H9 (cell line): Measurements from ENCODE around the gene ARL16. TPM values are rescaled to one million over a fixed set of nuclear protein-coding genes. Genes with fewer than 3 reads are reported as not detected.

Experiments used
- DNase-seq: peaks from one replicate; pipeline ENCODE4 v3.0.0-alpha.2; 2017
- H2AFZ ChIP-seq: one replicate; pipeline ENCODE4 v1.6.1; 2013; ENCODE audit warnings: mild to moderate bottlenecking, low read length, control low read depth, moderate library complexity
- H2AK5ac ChIP-seq: 2 replicates; pipeline ENCODE4 v1.6.1; 2013; ENCODE audit warnings: low read length, control low read depth, mixed read lengths; ENCODE audit not compliant: insufficient read length
- H2BK120ac ChIP-seq: one replicate; pipeline ENCODE4 v1.6.1; 2013; ENCODE audit warnings: low read depth, mild to moderate bottlenecking, low read length, control low read depth, inconsistent platforms; ENCODE audit not compliant: poor library complexity, severe bottlenecking
- H2BK12ac ChIP-seq: 2 replicates; pipeline ENCODE4 v1.6.1; 2013; ENCODE audit warnings: low read length, control low read depth, mixed read lengths, low read depth; ENCODE audit not compliant: insufficient read length
- H2BK15ac ChIP-seq: 2 replicates; pipeline ENCODE4 v1.6.1; 2013; ENCODE audit warnings: low read depth, low read length, control low read depth
- H2BK20ac ChIP-seq: one replicate; pipeline ENCODE4 v1.6.1; 2013; ENCODE audit warnings: low read depth, mild to moderate bottlenecking, low read length, control low read depth, inconsistent platforms; ENCODE audit not compliant: poor library complexity, severe bottlenecking
- H2BK5ac ChIP-seq: 2 replicates; pipeline ENCODE4 v1.6.1; 2013; ENCODE audit warnings: low read length, control low read depth, mixed read lengths; ENCODE audit not compliant: insufficient read length
- H3K14ac ChIP-seq: 2 replicates; pipeline ENCODE4 v1.6.1; 2013; ENCODE audit warnings: low read length, control low read depth; ENCODE audit not compliant: insufficient read depth
- H3K18ac ChIP-seq: 2 replicates; pipeline ENCODE4 v1.6.1; 2013; ENCODE audit warnings: low read depth, mild to moderate bottlenecking, mixed read lengths, low read length, control low read depth; ENCODE audit not compliant: insufficient read length
- H3K23ac ChIP-seq: 2 replicates; pipeline ENCODE4 v1.6.1; 2013; ENCODE audit warnings: low read length, control low read depth, mixed read lengths, low read depth; ENCODE audit not compliant: insufficient read length
- H3K23me2 ChIP-seq: 2 replicates; pipeline ENCODE4 v1.6.1; 2013; ENCODE audit warnings: low read depth, mild to moderate bottlenecking, mixed read lengths, low read length, control low read depth; ENCODE audit not compliant: insufficient read length, poor library complexity, severe bottlenecking
- H3K27ac ChIP-seq: 2 replicates; pipeline ENCODE4 v1.5.1; 2013; ENCODE audit warnings: low read length, control low read depth, mixed read lengths, low read depth; ENCODE audit not compliant: insufficient read length
- H3K27me3 ChIP-seq: 2 replicates; pipeline ENCODE4 v1.6.1; 2013; ENCODE audit warnings: low read length, control low read depth, inconsistent platforms; ENCODE audit not compliant: insufficient read depth
- H3K4ac ChIP-seq: 2 replicates; pipeline ENCODE4 v1.6.1; 2013; ENCODE audit warnings: low read depth, mild to moderate bottlenecking, control low read depth, inconsistent platforms, low read length, moderate library complexity
- H3K4me1 ChIP-seq: 2 replicates; pipeline ENCODE4 v1.6.1; 2013; ENCODE audit warnings: low read length, control low read depth, inconsistent platforms; ENCODE audit not compliant: insufficient read depth
- H3K4me2 ChIP-seq: 2 replicates; pipeline ENCODE4 v1.6.1; 2013; ENCODE audit warnings: low read length, control low read depth, mixed read lengths; ENCODE audit not compliant: insufficient read length, insufficient read depth
- H3K56ac ChIP-seq: 2 replicates; pipeline ENCODE4 v1.6.1; 2013; ENCODE audit warnings: low read depth, mild to moderate bottlenecking, mixed read lengths, low read length, control low read depth; ENCODE audit not compliant: insufficient read length
- H3K79me1 ChIP-seq: 2 replicates; pipeline ENCODE4 v1.6.1; 2013; ENCODE audit warnings: low read depth, mild to moderate bottlenecking, moderate library complexity, low read length, control low read depth, inconsistent platforms; ENCODE audit not compliant: insufficient read depth, poor library complexity, severe bottlenecking
- H3K79me2 ChIP-seq: 2 replicates; pipeline ENCODE4 v1.6.1; 2013; ENCODE audit warnings: low read length, control low read depth, inconsistent platforms; ENCODE audit not compliant: insufficient read depth
- H3K9ac ChIP-seq: 2 replicates; pipeline ENCODE4 v1.6.1; 2013; ENCODE audit warnings: low read length, control low read depth, mixed read lengths; ENCODE audit not compliant: insufficient read length; ENCODE audit errors: extremely low read depth
- H3K9me3 ChIP-seq: one replicate; pipeline ENCODE4 v1.6.1; 2013; ENCODE audit warnings: low read depth, low read length, inconsistent platforms; ENCODE audit not compliant: control insufficient read depth
- H3T11ph ChIP-seq: one replicate; pipeline ENCODE4 v1.6.1; 2013; ENCODE audit warnings: mild to moderate bottlenecking, low read length, control low read depth, inconsistent platforms
- H4K20me1 ChIP-seq: one replicate; pipeline ENCODE4 v1.6.1; 2013; ENCODE audit not compliant: control insufficient read depth, insufficient read length, insufficient read depth
- H4K5ac ChIP-seq: 2 replicates; pipeline ENCODE4 v1.6.1; 2013; ENCODE audit warnings: low read depth, mild to moderate bottlenecking, mixed read lengths, low read length, control low read depth; ENCODE audit not compliant: insufficient read length
- H4K8ac ChIP-seq: replicated peaks from 2 replicates; pipeline ENCODE4 v1.6.1; 2013; ENCODE audit warnings: low read length, control low read depth, mixed read lengths, low read depth; ENCODE audit not compliant: insufficient read length
- H4K91ac ChIP-seq: 2 replicates; pipeline ENCODE4 v1.6.1; 2013; ENCODE audit warnings: low read depth, mild to moderate bottlenecking, moderate library complexity, mixed read lengths, low read length, control low read depth; ENCODE audit not compliant: insufficient read length
- H3K27ac Mint-ChIP-seq, 3 experiments: 2 replicates in 2 of 3; 3 replicates in 1 of 3; pipeline ENCODE4 v1.8.0; 2020 to 2021; ENCODE audit warnings: mixed read lengths in 3 of 3, mild to moderate bottlenecking in 1 of 3, moderate library complexity in 1 of 3
- H3K27me3 Mint-ChIP-seq: 2 replicates; pipeline ENCODE4 v1.8.0; 2021; ENCODE audit warnings: low read depth, mild to moderate bottlenecking, moderate library complexity, mixed read lengths
- H3K36me3 Mint-ChIP-seq, 3 experiments: 2 replicates in 2 of 3; 3 replicates in 1 of 3; pipeline ENCODE4 v1.8.0; 2020 to 2021; ENCODE audit warnings: low read depth in 3 of 3, mixed read lengths in 3 of 3; ENCODE audit not compliant: insufficient read depth in 1 of 3
- H3K4me1 Mint-ChIP-seq, 2 experiments: 2 replicates each; pipeline ENCODE4 v1.8.0; 2020; ENCODE audit warnings: mixed read lengths in 2 of 2
- H3K4me3 Mint-ChIP-seq, 2 experiments: 2 replicates in 1 of 2; 3 replicates in 1 of 2; pipeline ENCODE4 v1.8.0; 2020 to 2021; ENCODE audit warnings: mild to moderate bottlenecking in 2 of 2, mixed read lengths in 2 of 2, moderate library complexity in 1 of 2
- H3K9me3 Mint-ChIP-seq, 2 experiments: 2 replicates in 1 of 2; 3 replicates in 1 of 2; pipeline ENCODE4 v1.8.0; 2020; ENCODE audit warnings: mild to moderate bottlenecking in 2 of 2, mixed read lengths in 2 of 2, moderate library complexity in 1 of 2
- WGBS: extraction: QIAGEN DNeasy Blood & Tissue Kit; methylation state at CpG from one replicate; pipeline ENCODE4 v1.1.7; 2013; ENCODE audit warnings: missing lambda C conversion rate, low lambda C conversion rate, mixed read lengths; ENCODE audit not compliant: insufficient read length; ENCODE audit errors: extremely low coverage; 5-methylcytosine and 5-hydroxymethylcytosine counted together
- total RNA-seq: library from RNA; stranded (reverse); gene quantifications from 2 replicates; pipeline ENCODE4 v1.2.1, GENCODE V29; 2021
- TF ChIP-seq, protein P1 (sequence below): fragments of 200-600 bp; sonication (generic); conservative IDR thresholded peaks from 3 replicates; pipeline ENCODE4 v1.8.0; 2021; ENCODE audit warnings: antibody characterized with exemption, mild to moderate bottlenecking

ARL16 gene
- total RNA-seq, 1 experiment from 2014 or later, result 58.6 TPM

DNA sequence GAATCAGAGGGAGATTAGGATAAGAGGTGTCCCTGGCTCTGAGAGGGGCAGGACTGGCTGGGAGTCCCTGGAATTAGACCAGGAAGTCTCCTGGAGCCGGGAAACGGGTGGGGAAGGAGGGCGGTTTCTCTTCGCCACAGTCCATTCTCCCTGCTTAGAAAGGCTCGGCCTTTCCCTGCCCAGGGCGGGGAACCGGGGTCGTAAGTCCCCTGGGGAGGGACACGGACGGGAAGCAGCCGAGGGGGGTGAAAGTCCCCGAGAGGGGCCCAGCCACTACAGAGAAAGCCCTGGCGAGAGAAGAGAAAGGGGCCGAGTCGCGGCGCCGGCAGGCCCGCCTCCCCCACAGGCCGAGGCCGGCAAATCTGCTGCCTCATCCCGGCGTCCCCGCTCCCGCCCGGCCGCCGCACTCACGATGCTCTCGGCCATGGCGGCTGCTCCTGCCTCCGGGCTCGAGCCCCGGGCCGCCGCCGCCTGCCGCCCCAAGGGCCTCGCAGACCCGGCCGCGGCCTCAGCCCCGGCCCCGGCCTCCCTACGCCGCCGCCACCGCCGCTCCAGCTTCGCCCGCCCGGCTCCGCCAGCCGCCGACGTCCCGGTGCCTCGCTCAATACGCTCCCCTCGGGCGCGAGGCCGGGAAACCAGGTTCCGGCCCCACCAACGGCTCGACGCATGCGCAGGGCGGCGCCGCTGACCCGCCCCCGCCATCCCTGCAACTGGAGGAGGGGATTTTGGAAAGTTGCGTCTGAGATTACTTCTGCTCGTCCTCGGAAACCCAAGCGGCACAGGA is 46.9 kb downstream of the ARL16 start, which contains the start of the genes NPLOC4 and TSPAN10:
NPLOC4 (minus strand) TSS at position 608 of the 784 bp plus-strand sequence; CDS start at position 426, 182 bp downstream.
TSPAN10 (plus strand) TSS at position 692 of the 784 bp plus-strand sequence. CDS start 5,217 bp downstream, outside the sequence.
- Histone ChIP-seq H3K4me2 (peak within 1 kb of the TSS; percentile 86), H3K18ac (peak within 1 kb of the TSS; percentile 78), H2BK5ac (no peak within 1 kb of the TSS), H3K56ac (no peak within 1 kb of the TSS), H4K8ac (no peak within 1 kb of the TSS), H2BK15ac (no peak within 1 kb of the TSS), H3K4ac (no peak within 1 kb of the TSS), H3T11ph (no peak within 1 kb of the TSS), H3K79me2 (peaks cover 18% of the 10 kb centered on the region; the same call in 1 of the 2 replicates), H3K23me2 (peaks cover 8% of the 10 kb centered on the region), H3K14ac (peak within 1 kb of the TSS; percentile 70; the same call in 1 of the 2 replicates), H2AK5ac (no peak within 1 kb of the TSS), H3K79me1 (peaks cover 11% of the 10 kb centered on the region), H2BK120ac (no peak within 1 kb of the TSS), H3K9ac (peak within 1 kb of the TSS; percentile 90), H4K91ac (no peak within 1 kb of the TSS), H3K4me1 (no peaks in the 10 kb centered on the region), H2BK12ac (no peak within 1 kb of the TSS), H3K27ac (peak within 1 kb of the TSS; percentile 21), H4K5ac (no peak within 1 kb of the TSS), H3K27me3 (no peaks in the 10 kb centered on the region), H2AFZ (peak within 1 kb of the TSS; percentile 35), H4K20me1 (no peaks in the 10 kb centered on the region), H2BK20ac (no peak within 1 kb of the TSS), H3K23ac (no peak within 1 kb of the TSS), H3K9me3 (no peaks in the 10 kb centered on the region)
- no CpG with 5 or more reads among the region's 77 CpGs for WGBS
- peaks cover 10 to 11% of the 10 kb centered on the region in 2 experiments for H3K4me1 Mint-ChIP-seq
- 0 out of 5 replicates have a peak, but pooled peaks cover 0 to 2% of the 10 kb centered on the region in 2 experiments for H3K9me3 Mint-ChIP-seq
- peak within 1 kb of the TSS; percentile 96 to 98 (median 96) for H3K27ac Mint-ChIP-seq
- H3K36me3 Mint-ChIP-seq, result peaks cover 6 to 9% (median 7%) of the 10 kb centered on the region in 3 experiments; a peak in 5 of 7 replicates
- TF ChIP-seq, protein P1, sequence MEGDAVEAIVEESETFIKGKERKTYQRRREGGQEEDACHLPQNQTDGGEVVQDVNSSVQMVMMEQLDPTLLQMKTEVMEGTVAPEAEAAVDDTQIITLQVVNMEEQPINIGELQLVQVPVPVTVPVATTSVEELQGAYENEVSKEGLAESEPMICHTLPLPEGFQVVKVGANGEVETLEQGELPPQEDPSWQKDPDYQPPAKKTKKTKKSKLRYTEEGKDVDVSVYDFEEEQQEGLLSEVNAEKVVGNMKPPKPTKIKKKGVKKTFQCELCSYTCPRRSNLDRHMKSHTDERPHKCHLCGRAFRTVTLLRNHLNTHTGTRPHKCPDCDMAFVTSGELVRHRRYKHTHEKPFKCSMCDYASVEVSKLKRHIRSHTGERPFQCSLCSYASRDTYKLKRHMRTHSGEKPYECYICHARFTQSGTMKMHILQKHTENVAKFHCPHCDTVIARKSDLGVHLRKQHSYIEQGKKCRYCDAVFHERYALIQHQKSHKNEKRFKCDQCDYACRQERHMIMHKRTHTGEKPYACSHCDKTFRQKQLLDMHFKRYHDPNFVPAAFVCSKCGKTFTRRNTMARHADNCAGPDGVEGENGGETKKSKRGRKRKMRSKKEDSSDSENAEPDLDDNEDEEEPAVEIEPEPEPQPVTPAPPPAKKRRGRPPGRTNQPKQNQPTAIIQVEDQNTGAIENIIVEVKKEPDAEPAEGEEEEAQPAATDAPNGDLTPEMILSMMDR, result no peak
- peak within 1 kb of the TSS; percentile 90 to 98 for H3K4me3 Mint-ChIP-seq
- H3K27me3 Mint-ChIP-seq, result no peaks in the 10 kb centered on the region
- DNase-seq, result peak; percentile 91
